Left renal cortex interstitium (tissue), 4 donors: Measurements from ENCODE around the gene PTPRM. TPM values are rescaled to one million over a fixed set of nuclear protein-coding genes. Genes with fewer than 3 reads are reported as not detected.

Source experiments
- DNase-seq, 4 donors: peaks; one replicate each; pipeline ENCODE4 v3.0.0-alpha.2; 2013; ENCODE audit warnings: low read depth in 4 of 4, low spot score in 2 of 4, missing footprints in 1 of 4
- polyA plus RNA-seq, 4 donors: library from polyadenylated mRNA; unstranded; fragments of 120-200 nt; gene quantifications; one replicate each; pipeline ENCODE4 v1.2.1, GENCODE V29; 2013; ENCODE audit not compliant: insufficient read length in 4 of 4

Gene PTPRM
- polyA plus RNA-seq, 4 donors, result 80.9 to 108 (median 89.7) TPM

DNA sequence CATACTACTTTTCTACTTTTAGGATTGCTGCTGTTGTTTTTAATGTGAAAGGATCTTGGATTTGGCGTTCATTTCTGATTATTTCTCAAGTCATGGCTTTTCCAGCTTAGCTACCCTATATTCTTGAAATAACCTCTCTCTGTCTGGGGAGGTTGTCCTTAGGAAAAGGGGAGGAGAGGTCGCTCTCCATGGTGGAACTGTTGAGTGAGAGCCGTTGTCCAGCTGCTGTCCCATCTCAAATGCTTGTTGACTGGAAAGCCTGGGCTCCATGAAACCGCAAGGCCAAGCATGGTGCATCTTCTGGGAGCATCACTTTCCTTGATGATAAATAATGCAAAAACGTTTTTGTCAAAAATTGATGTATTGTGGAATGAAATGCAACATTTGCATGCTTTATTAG, 563.0 kb downstream of the PTPRM start:
- DNase-seq, result no peak

DNA sequence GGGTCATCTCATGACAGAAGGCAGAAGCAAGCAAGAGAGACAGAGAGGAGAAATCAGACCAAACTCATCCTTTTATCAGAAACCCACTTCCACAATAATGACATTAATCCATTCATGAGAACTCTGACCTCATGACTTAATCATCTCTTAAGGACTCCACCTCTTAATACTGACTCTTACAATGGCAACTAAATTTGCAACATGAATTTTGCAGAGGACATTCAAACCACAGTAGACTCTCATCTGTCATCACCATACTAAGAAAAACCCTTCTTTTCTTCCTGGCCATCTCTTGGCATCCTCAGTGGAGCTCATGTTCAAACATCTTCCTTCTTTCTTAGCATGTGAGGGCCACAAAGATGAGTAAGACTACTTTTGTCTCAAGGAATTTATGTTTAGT, 565.9 kb downstream of the PTPRM start:
- no peak for DNase-seq

GRCh38 chr18:8133888-8134287, 566.8 kb downstream of the PTPRM start:
- no peak for DNase-seq

- DNase-seq, result no peak
Observed at GRCh38 chr18:8139127-8139527, 572.0 kb downstream of the PTPRM start.

DNA sequence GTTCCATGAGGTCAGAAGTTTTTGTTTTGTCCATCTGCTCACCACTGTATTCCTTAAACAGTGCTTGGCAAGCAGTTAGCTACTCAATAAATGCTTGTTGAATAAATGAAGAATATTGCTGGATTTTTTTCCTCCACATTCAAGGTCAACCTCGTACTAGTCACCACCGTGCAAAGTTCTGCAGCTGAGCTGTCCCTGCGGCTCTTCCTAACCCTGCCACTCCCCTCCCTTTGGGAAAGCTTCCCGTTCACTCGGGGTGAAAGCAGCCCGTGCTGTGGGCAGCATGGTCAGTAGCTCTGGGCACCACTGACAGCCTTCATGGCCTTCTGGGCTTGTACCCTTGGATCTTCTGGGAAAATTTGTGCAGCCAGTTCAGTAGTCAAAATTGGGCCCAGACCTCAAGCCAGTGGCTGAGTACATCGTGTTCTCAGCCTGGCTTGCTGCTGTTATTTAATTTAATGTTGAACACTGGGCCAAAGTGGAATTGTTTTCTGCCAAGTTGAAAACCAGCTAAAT, 572.8 kb downstream of the PTPRM start:
- no peak for DNase-seq

DNA sequence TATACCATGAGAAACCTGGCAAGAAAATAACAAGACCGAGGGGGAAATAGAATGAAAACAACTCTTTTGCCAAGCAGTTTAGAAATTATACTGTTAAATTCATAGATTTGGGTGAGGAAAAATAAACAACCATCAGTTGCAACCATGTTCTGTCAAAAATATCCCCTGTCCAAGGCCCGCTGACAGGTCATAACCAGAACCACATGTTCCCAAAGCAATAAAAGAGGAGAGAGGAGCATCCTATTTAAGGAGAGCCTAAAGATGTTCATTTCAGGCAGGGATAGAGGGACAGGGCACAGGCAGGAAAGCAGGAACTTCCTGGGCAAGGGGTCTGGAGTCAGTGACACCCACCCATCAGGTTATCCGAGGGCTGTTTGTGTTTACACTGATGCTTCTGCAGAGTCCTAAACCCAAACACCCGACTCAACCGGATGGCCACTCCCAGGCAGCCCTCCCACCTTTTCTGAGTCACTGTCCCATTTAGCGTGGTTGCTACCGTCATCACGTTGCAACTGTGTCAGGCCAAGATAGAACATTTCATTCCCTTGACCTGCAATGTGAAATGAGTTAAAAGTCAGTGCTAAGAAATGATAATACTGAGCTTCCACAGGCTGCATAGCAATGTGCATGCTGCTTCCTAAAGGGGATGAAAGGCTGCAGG, 573.9 kb downstream of the PTPRM start:
- no peak for DNase-seq

DNA sequence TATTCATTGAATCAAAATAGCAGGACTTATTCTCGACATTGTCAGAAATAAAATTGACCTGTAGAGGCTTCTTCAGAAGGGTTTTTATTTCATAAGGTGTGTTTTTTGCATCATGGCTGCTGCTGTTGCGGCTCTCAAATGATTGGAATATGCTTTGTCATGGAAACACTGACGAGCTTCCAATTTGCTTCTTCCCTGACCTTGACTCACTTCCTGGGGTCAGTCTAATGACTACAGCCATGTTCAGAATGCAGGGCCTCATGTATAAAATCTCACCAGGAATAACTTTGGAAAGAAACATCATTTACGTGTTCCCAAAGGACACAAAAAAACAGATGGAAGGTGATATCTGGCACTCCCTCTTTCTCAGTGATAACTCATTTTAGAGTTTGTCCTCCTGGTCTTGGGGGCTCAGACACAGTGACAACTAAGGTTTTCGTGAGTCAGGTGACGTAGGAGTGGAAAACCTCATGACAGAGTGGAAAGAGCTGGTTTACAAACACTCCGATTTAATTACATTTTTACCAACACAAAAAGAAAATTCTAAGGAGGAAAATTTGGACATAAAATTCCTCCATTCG, 575.1 kb downstream of the PTPRM start:
- no peak for DNase-seq

DNA sequence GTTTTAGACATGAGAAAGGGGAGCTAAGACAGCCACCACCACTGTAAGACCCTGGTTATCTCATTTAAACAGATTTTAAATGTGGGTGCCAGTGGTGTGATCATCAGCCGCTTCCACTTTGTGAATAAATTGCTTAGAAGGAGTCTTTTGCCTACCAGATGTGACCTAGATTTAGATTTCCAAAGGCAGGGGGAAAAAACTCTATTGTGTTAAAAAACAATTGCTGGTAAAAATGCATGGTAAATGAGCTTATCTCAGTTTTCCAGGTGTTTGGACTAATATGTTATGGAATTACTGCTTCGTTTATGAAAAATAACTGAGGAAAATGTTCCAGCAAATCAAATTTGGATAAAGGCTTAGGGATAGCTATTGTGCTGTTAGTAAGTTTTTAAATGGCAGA, 575.8 kb downstream of the PTPRM start:
- no peak for DNase-seq

DNA sequence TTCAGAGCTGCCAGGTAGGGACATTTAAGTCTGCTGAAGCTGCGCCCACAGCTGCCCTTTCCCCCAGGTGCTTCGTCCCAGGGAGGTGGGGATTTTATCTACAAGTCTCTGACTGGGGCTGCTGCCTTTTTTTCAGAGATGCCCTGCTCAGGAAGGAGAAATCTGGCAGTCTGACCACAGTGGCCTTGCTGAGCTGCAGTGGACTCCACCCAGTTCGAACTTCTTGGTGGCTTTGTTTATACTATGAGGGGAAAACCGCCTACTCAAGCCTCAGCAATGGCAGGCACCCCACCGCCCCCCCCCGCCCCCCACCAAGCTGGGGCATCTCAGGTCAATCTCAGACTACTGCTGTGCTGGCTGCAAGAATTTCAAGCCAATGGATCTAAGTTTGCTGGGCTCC, 584.1 kb downstream of the PTPRM start:
- no peak for DNase-seq

DNA sequence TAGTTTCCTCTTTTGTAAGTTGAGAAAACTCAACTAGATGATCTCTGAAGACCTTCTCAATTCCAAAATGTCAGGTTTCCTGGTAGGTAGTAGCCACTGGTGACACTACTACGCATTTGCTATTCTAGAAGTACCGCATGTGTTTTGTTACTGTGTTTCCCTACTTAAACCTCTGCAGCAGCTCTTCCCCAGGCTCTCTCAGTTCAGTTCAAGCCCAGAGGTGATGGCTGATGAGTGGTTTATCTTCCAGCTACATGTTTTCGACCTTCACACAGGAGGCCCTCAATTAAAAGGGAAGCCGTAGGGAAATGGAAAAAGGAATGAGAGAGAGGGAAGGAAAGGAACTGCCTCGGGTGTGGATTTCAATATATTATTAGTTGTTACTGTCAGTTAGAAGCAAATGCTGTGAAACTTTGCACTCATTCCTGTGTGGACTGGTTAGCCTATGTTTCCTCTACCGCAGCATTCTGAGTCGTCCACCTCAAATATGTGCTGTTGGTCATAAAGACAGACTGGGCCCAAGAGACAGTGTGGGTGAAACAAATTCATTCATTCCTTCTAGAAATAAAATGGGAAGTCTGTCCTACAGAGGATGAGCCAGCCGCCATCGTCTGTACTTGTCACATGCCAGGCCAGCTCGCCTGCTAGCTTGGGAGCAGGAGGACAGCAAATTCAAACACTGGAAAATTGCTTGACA, 586.9 kb downstream of the PTPRM start:
- no peak for DNase-seq

GRCh38 chr18:8162802-8163201, 595.7 kb downstream of the PTPRM start:
- no peak for DNase-seq

- no peak for DNase-seq
Observed at GRCh38 chr18:8163286-8163959, 596.3 kb downstream of the PTPRM start.

DNA sequence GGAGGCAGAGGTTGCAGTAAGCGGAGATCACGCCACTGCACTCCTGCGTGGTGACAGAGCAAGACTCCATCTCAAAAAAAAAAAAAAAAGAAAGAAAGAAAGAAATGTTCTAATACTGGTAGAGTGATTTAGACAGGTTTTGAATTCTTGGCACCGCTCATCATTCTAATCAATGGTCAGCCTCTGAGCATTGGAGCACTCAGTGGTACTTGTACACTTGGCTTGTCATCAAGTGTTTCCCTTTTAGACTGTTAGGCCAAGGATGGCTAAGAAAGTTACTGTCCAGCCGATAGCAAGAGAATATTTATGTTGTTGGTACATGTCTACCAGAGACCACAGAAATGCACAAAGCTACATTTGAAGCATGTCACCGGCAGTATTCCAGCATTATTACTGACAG, 598.0 kb downstream of the PTPRM start:
- no peak for DNase-seq

GRCh38 chr18:8167026-8167425, 599.9 kb downstream of the PTPRM start:
- DNase-seq, result no peak

- DNase-seq, result no peak
Observed at GRCh38 chr18:8167673-8168072, 600.6 kb downstream of the PTPRM start.

- DNase-seq, result no peak
Observed at GRCh38 chr18:8169722-8170121, 602.6 kb downstream of the PTPRM start.

DNA sequence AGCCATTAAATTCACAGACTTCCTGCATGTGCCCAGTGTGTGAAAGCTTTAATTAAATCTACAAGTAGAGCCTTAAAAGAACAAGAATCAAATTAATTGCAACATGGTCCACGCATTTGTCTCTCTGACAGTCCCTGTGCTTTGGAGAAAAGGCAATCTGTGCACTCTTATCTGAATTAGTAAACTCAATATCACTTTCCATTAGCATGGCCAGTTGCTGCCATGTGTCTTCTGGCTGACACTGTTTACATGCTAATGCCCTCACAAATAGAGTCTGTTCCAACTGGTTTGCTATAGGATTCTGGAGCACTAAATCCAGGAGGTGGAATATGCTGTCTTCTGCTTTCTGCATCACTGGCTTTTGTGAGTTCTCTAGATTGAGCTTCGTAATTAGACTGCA, 607.7 kb downstream of the PTPRM start:
- no peak for DNase-seq

- DNase-seq, result no peak
Observed at GRCh38 chr18:8175501-8176061, 608.5 kb downstream of the PTPRM start.

DNA sequence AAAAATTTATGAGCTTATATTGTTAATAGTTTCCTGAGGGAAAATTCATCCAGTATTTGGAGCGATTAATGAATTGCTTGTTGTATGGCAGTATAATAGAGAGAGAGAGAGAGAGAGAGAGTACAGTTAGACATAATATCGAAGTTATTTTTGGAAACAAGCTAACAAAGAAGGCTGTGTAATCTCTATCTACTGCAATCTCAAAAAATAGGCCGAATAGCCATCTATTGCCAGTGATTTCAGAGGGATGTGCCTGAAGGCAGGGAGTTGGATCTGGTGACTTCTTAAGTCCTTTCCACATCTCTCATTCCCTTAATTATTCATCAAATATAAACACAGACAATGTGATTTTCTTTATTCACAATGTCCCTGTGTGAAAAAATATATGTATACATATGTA, 609.0 kb downstream of the PTPRM start:
- no peak for DNase-seq

- no peak for DNase-seq
Observed at GRCh38 chr18:8176554-8176953, 609.4 kb downstream of the PTPRM start.
